HG03064 (cell line): ENCODE data around the gene IL36B.

Experiments
- ATAC-seq: cut with Tn5 transposase; IDR thresholded peaks from one replicate; pipeline ENCODE4 v1.9.1; 2021; ENCODE audit warnings: low read depth; ENCODE audit not compliant: unreplicated experiment

IL36B gene

DNA sequence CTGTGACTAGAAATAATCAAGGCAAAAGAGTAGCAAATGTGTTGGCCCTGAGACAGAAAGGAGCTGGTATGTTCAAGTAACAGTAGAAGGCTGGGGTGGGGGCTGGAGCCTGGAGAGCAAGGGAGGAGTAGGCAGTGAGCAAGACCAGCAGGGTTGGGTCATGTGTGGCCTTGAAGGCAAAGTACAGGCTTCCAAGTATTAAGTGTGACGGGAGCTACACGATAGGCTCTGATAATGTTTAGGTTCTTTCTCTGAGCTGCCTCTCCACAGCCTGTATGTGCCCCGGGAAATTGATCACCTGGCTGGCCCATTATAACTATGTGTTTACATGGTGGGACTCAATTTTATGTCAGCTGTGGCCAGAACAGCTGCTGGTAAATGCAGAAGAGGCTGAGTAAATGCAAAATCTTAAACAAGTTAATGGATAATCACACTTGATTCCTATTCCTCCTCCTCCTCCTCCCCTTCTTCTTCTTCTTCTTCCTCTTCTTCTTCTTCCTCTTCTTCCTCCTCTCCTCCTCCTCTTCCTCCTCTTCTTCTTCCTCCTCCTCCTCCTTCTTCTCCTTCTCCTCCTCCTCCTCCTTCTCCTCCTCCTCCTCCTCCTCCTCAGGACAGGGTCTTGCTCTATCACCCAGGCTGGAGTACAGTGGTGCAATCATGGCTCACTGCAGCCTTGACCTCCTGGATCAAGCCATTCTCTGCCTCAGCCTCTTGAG lies 24.4 kb upstream of the IL36B start:
- no peak for ATAC-seq

DNA sequence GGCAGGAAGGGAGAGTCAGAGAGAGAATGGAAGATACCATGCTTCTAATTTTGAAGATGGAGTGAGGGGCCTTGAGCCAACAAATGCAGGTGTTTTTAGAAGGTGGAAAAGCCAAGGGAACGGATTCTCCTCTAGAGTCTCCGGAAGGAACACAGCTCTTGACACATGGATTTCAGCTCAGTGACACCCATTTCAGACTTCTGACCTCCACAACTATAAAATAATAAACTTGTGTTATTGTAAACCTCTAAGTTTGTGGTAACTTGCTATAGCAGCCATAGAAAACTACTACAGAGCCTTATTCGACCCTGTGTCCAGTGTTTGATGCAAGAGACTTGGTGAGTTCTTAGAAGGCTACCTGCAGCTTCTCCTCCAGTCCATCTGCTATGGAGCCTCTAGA lies 22.9 kb upstream of the IL36B start:
- no peak for ATAC-seq

DNA sequence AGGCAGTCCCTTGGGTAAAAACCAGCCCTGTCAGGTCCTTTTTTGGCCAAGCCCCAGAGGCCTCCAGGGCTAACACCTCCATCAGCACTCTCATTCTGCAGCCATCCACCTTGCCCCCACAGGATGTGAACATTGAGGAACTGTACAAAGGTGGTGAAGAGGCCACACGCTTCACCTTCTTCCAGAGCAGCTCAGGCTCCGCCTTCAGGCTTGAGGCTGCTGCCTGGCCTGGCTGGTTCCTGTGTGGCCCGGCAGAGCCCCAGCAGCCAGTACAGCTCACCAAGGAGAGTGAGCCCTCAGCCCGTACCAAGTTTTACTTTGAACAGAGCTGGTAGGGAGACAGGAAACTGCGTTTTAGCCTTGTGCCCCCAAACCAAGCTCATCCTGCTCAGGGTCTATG lies 22.4 kb upstream of the IL36B start:
- ATAC-seq, result no peak

DNA sequence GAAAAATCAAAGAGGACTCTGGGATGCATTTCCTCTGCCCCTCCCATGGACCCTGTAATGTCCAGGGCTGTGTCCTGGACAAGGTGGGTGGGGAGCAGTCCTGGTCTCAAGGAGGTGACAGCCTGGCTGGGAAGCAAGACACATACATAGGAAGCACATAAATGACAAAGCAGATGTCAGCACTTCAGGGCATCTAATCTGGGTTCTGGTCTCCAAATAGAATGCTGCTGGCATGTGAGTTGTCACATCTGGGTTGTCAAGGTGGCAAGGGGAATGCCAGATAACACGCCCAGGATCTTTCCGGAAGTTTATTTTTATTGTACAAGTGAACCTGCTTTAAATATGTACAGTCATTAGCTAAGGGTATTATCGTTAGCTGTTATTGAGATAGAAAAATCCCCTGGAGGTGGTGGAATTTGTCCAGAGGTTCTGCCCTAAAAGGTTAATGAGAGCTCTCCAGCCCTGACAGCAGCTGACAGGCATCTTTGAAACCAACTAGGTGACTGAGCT lies 20.7 kb upstream of the IL36B start:
- ATAC-seq, result no peak

DNA sequence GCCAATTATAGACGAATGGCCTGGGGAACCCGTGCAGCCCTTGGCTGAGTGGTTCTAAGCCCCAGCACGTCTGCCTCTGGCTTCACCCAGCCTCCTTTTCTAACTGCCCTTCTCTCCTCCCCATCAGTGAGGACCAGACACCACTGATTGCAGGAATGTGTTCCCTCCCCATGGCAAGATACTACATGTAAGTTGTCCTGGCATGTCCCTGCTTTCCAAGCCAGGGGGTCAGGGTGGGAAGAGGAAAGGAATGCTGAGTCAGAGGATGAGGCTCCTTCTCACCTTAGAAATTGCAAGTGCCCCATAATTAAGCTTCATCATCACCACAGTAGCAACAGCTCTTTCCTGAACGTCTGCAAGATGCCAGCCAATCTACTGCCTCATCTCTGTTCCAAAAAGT lies 19.9 kb upstream of the IL36B start:
- no peak for ATAC-seq

DNA sequence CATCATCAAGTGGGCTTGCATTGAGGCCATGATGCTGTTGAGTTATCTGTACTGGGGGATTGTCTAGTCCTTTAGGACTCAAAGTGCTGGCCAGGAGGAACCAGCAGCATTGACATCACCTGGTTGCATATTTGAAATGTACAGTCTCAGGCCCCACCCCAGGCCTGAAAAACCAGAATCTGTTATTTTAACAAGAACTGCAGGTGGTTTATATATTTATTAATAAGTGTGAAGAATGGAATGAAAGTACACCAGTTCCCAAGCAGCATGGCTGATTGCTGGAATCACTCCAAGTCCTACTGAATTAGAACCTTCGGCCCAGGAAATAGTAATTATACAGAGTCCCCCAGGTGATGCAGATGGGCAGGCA lies 17.9 kb upstream of the IL36B start:
- no peak for ATAC-seq

DNA sequence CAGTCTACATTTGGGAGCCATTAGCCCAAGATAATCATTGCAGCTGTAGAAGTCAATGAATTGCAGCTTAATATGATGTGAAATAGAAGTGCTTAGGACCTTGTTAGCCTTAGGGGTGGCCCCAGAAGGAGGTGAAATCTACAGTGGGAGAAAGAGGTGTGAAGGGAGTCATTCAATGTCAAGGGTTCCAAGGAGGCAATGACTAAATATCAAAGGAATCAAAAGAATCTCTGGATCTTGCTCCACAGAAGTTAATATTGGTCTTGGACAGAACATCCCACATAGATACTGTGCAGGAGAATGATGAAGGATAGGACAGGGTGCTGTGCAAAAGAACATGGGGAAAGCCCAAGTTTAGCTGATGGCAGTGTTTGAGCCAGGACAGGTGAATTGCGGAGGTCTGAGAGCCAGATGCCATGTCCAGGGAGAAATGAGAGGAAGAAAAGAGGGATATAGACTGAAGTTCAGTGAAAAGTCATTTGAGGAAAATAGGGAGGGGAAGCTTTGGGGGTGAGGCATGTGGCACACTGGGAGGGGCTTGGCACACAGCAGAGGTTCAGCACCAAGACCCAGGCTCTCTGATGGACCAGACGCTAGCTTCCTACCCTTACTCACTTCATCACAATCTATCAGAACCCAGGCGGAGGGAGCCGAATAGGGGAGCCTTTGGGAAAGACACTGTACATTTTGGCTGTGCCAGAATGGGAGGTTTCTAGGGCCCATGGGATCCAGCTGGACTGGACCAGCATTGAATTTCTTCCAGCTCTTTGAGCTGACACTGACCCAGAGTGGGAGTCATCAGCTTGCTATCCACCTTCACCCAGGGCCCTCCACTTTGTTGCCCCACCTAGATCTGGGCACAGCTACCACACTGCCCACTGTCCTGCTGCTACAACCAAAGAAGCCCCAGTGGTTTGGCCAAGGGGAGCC lies 17.3 kb upstream of the IL36B start:
- no peak for ATAC-seq

DNA sequence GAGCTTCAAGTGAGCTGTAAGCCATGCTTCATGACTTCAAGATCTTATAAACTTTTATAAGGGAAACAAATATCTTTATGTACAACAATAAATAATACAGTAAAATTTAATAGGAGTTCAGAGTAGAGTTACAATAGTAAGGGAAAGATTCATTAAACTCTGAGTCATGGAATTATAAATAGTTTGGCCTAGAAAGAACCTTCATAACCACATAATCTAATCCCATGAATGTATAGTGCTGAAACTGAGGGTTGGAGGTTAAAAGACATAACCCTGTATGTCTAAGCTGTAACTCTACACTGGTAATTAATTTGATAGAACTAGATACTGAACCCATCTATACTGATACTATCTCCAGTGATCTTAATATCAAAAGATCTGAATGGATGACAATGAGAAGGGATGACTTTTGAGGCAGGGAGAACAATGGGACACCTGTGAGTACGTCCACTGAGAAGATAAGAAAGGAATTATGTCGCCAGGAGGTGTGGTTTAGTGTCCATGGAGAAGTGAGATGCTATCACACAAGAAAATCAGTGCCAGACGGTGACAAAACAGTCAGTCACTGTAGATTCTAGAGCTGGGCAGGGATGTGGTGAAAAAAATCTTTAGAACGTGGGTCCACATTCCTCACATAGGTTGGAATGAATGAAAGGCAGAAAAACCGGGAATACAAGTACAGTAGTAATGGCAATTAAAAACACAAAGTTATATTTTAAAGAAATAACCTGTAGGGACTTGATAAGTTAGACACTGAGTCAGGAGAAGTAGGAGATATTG lies 16.2 kb upstream of the IL36B start:
- no peak for ATAC-seq

DNA sequence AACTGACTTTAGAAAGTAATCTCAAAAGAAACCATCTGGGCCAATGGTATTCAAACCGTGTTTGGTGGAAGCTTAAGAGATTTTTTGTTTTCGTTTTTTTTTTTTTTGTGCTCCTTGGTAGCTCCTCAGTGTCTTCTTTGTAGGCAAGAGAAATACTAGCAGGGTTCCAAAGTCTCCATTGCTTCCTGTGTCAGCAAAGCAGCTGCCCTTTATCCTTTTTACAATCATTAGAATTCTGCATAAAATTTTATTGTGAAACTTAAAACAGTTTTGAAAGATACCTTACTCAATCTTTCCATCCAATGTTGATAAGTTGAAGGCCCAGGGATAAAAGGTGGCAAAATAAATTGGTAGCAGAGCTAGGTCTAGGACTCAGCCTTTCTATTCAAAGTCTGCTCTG lies 15.6 kb upstream of the IL36B start:
- ATAC-seq, result no peak

DNA sequence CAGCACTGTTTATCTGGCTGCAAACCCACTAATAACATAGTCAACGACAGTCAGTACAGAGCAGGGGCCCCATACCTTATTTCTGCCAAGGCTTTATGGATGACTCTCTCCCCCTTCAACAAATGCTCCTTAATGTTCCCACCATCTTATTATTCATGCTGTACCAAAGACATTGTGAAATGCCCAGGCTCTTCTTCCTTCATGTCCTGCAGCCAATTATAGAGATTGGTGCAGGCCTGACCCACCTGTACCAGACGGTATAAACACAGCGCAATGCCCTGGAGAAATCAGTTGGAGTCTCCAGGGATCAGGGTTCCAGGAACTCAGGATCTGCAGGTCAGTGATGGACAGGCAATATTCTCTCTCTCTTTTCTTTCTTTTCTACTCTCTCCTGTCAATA lies 15.0 kb upstream of the IL36B start, which contains the start of gene IL1F10:
Gene IL1F10 (plus strand): TSS at position 290 of the 400 bp plus-strand sequence. CDS start 4,769 bp downstream, outside the sequence.
- no peak for ATAC-seq

DNA sequence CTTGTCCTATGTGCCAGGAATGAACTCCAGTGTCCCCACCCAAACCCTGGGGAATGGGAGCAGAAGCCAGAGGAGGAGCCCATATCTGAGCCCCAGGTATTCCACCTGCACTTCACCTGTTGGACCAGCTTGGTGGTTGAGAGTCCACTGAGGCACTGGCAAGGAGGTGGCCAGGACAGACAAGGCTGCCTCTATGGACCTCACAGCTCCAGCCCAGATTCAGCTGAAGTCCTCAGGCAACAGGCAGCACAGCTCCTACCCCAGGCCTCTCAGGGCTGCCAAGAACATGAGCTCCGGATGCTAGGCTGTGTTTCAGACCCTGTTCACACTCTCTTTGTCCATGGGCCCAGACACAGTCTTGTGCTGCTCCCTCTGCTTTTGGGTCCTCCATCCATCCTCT lies 12.2 kb upstream of the IL36B start:
- no peak for ATAC-seq

DNA sequence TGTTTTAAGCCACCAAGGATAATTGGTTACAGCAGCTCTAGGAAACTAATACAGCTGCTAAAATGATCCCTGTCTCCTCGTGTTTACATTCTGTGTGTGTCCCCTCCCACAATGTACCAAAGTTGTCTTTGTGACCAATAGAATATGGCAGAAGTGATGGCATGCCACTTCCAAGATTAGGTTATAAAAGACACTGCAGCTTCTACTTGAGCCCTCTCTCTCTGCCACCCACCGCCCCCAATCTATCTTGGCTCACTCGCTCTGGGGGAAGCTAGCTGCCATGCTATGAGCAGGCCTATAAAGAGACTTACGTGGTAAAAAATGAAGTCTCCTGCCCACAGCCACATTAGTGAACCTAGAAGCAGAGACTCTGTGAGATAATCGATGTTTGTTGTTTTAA lies 11.6 kb upstream of the IL36B start:
- ATAC-seq, result no peak

DNA sequence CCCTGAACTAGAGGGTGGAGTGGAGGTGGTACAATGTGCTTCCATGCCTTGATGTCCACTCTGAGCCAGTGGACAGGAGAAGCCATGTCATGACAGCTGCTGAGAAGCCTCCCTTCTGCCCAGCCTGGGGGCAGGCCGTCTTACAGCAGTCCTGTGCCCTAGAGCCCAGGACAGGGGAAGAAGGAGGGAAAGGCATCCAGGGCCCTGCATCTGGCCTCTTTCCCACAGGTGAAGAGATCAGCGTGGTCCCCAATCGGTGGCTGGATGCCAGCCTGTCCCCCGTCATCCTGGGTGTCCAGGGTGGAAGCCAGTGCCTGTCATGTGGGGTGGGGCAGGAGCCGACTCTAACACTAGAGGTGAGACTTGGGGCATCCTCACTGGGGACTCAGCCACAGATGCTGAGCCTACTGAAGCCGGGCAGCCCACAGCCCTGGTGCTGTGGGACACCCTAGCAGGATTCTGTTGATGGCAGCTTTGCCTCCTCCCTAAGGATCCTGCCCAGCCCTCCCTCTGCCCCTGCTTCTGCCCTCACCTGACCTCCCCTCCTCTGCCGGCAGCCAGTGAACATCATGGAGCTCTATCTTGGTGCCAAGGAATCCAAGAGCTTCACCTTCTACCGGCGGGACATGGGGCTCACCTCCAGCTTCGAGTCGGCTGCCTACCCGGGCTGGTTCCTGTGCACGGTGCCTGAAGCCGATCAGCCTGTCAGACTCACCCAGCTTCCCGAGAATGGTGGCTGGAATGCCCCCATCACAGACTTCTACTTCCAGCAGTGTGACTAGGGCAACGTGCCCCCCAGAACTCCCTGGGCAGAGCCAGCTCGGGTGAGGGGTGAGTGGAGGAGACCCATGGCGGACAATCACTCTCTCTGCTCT lies 9.5 kb upstream of the IL36B start:
- no peak for ATAC-seq

DNA sequence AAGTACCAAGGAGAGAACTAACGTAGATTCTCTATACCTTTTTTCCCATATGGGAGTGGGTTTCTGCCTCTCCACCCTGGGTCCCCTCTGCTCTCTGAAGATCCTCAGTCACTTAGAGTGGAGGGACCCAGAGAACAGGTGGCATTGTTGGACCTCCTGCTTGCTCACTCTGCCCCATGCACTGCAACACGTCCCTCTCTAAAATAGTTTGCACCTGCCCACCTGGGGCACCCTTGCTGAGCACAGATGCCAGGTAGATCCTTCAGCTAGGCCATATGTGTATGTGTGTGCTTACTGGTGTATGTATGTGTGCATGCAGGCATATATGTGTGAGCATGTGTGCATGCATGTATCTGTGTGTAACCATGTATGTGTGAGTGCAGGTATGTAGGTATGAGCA lies 8.6 kb upstream of the IL36B start:
- no peak for ATAC-seq

DNA sequence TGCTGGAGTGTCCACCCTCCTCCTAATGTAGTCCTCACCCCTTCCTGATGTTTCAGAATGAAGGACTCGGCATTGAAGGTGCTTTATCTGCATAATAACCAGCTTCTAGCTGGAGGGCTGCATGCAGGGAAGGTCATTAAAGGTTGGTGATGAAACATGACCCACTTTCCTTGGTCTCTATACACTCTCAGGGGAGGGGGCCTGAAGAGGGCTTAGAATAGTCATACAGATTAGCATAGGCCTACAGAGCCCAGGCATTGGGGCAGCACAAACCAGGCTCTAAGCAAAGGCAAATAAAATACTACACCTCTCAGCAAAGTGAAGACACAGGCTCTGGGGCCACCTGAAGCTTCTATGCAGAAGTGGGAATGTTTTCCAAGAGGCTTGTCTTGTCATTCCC lies 8.1 kb upstream of the IL36B start:
- ATAC-seq, result no peak

DNA sequence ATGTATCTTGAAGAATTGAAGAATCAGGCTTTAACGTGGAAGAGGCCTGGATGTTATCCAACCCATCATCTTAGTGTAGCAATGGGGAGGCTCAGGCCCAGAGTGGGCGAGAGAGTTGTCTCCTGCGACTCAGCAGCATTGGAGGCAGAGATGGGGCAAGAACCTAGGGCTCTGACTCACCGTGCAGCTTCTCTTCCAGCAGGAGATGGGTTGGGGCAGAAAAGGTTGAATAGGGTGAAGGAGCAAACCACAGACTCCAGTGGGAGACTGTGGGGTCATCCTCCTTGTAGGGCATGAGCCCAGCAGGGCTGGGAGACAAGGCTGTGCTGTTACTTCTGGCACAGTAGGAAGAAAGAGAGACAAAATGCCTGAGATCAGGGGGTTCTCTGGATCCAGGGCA lies 7.7 kb upstream of the IL36B start:
- no peak for ATAC-seq

DNA sequence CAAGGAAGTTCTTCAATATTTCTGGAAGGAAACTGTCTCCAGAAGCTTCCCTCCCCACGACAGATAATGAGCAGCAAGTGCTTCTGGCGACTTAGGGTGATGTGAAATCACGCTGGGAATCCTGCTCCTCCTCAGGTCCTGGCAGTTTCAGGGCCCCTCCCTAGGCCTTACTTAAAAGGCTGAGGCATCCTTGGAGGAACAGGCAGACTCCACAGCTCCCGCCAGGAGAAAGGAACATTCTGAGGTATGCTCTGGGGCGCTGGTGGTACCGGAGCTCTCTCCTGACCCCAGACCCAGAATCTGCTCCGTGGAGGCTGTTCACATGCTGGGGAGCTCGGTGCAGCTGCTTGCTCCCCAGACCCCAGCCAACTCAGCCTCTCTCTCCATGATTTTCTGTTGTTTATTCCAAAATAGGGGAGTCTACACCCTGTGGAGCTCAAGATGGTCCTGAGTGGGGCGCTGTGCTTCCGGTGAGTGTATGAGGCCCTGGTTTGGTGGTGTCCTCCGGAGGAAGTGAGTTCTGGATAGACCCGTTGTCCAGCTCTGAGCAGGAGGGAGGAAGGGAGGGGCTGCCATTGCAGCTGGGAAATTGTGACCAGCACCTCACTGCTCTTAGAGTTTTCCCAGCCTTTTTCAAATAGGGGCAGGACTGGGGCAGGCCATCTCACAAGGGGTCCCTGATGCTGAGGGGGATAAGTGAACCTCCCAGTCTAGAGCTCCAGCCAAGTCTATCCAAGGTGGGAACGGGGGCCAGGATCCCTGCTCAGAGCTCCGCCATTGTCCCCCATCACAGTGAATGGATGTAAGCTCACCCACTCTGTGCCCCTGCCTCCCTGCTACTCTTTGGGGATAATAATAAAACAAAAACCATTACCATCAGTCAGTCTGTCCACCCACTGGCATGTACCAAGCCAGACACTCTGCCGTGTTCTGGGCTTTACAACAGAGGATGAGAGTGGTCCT lies 6.6 kb upstream of the IL36B start, which contains the start of gene IL36RN:
Gene IL36RN (plus strand): TSS at position 201 of the 963 bp plus-strand sequence. CDS start 241 bp downstream, at position 442.
- ATAC-seq, result no peak

DNA sequence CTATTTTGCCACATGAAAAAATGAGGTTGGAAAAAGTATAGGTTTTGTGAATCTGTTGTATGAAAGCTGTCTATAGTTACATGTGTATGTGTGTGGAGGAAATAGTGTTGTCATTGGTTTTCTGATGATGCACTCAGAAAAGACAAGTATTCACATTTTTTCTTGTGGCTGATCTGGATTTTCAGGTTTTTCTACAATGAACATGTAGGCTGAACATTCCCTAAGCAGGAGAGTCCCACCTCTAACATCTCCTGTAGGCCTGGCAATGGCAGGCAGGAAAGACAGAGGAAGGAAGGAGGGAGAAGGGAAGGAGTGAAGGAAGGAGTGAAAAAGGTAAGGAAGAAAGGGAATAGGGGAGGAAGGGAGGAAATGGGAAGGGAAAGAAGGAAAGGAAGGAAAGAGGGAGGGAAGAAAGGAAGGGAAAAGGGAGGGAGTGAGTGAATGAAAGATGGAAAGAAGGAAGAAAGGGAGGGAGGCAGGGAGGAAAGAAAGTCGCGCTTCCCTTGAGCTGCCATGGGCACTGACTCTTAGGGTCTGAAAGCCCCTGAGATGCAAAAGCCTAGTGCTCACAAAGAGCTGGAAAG lies 5.8 kb upstream of the IL36B start:
- ATAC-seq, result no peak
